ENCODE measurements around the gene PFN1.

DNA sequence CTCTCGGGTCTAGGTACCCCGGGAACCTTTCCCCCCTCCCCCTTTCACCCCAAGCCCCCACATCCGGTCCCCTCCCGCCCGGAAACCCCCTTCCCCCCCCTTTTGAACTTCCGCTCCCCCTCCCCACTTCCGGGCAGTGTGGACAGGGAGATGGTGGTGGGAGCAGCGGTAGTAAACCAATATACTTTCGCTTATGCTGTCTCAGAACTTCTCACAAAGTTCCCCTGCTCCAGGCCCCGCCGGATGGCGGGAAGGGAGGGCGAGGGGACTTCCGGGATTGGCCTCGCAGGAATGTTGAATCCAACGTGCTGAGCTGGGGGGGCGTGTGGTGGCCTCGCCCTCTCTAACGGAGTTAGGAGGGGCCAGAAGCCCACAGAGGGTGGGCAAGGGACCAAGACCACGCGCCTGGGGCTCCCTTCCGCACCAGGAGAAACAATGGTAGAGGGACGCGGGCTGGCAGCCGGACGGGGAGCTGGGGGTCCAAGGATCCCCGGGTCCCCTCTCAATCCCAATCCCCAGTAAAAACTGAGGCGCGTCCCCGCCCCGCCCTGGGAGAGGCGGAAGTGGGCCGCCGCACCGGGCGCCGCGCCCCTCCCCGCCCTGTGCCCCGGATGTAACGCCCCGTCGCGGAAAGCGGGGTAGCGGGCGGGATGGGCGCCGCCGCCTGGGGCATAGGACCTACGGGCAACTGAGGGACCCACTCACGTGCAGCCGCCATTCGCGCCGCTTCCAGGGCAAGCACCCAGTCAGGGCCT lies 742 bp downstream of the PFN1 start:
- TF ChIP-seq, protein P1, sequence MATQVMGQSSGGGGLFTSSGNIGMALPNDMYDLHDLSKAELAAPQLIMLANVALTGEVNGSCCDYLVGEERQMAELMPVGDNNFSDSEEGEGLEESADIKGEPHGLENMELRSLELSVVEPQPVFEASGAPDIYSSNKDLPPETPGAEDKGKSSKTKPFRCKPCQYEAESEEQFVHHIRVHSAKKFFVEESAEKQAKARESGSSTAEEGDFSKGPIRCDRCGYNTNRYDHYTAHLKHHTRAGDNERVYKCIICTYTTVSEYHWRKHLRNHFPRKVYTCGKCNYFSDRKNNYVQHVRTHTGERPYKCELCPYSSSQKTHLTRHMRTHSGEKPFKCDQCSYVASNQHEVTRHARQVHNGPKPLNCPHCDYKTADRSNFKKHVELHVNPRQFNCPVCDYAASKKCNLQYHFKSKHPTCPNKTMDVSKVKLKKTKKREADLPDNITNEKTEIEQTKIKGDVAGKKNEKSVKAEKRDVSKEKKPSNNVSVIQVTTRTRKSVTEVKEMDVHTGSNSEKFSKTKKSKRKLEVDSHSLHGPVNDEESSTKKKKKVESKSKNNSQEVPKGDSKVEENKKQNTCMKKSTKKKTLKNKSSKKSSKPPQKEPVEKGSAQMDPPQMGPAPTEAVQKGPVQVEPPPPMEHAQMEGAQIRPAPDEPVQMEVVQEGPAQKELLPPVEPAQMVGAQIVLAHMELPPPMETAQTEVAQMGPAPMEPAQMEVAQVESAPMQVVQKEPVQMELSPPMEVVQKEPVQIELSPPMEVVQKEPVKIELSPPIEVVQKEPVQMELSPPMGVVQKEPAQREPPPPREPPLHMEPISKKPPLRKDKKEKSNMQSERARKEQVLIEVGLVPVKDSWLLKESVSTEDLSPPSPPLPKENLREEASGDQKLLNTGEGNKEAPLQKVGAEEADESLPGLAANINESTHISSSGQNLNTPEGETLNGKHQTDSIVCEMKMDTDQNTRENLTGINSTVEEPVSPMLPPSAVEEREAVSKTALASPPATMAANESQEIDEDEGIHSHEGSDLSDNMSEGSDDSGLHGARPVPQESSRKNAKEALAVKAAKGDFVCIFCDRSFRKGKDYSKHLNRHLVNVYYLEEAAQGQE (IDR thresholded peaks at IDR 0.05; ENCODE audit: insufficient replicate concordance, low read depth), result no peak
- TF ChIP-seq, protein P2, sequence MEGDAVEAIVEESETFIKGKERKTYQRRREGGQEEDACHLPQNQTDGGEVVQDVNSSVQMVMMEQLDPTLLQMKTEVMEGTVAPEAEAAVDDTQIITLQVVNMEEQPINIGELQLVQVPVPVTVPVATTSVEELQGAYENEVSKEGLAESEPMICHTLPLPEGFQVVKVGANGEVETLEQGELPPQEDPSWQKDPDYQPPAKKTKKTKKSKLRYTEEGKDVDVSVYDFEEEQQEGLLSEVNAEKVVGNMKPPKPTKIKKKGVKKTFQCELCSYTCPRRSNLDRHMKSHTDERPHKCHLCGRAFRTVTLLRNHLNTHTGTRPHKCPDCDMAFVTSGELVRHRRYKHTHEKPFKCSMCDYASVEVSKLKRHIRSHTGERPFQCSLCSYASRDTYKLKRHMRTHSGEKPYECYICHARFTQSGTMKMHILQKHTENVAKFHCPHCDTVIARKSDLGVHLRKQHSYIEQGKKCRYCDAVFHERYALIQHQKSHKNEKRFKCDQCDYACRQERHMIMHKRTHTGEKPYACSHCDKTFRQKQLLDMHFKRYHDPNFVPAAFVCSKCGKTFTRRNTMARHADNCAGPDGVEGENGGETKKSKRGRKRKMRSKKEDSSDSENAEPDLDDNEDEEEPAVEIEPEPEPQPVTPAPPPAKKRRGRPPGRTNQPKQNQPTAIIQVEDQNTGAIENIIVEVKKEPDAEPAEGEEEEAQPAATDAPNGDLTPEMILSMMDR (IDR thresholded peaks at IDR 0.05; ENCODE audit: insufficient read depth, low read length), result no peak
